NT2/D1 (cell line): ENCODE measurements around the gene PAH.

ENCODE experiments used
- SUZ12 ChIP-seq: IDR thresholded peaks from 2 replicates; pipeline ENCODE4 v1.6.1; 2011; ENCODE audit not compliant: insufficient read length, insufficient read depth; ENCODE audit errors: extremely low read depth
- YY1 ChIP-seq: IDR thresholded peaks from 2 replicates; pipeline ENCODE4 v1.6.1; 2011; ENCODE audit not compliant: insufficient read length, insufficient read depth
- ZNF274 ChIP-seq: IDR thresholded peaks from 2 replicates; pipeline ENCODE4 v1.6.1; 2011; ENCODE audit warnings: mild to moderate bottlenecking, low read depth, low read length

- TF ChIP-seq ZNF274 (no peak), YY1 (no peak), SUZ12 (no peak)
Observed at GRCh38 chr12:102879144-102879763, 37.8 kb downstream of the PAH start.
